SU-DHL-6 (cell line): Measurements from ENCODE around the gene OLFML2B.
"Not testable (repeated sequence)": the region's sequence is repeated elsewhere in the genome, so short reads cannot be mapped to it uniquely, and the experiment has no call there.

Experiments used
- CTCF ChIP-seq: fragments of 200-600 bp; sonication (generic); IDR thresholded peaks from one replicate; pipeline ENCODE4 v1.5.1; 2017; ENCODE audit warnings: antibody characterized with exemption, mild to moderate bottlenecking, low read length, moderate library complexity; ENCODE audit not compliant: insufficient read depth, poor library complexity, severe bottlenecking
- EZH2phosphoT487 ChIP-seq: fragments of 200-600 bp; sonication (generic), shearing (Covaris generic); conservative IDR thresholded peaks from 2 replicates; pipeline ENCODE4 v1.6.1; 2018; ENCODE audit warnings: mild to moderate bottlenecking, antibody characterized with exemption, low read length, moderate library complexity, mixed read lengths

- TF ChIP-seq CTCF, EZH2phosphoT487: not testable (repeated sequence)
Measured at GRCh38 chr1:162017791-162018190, 5.9 kb downstream of the OLFML2B start.
